Ovary (tissue), 9 donors: ENCODE measurements around the gene ATRNL1. TPM values are rescaled to one million over a fixed set of nuclear protein-coding genes. Genes with fewer than 3 reads are reported as not detected.

ENCODE experiments used
- DNase-seq, 5 donors: peaks; one replicate each; pipeline ENCODE4 v3.0.0-alpha.2; 2019 to 2020
- H3K27ac ChIP-seq, 2 donors: fragments of 200-600 bp; one replicate each; pipeline versions ENCODE4 v1.5.1 to v1.8.0; 2019 to 2022
- H3K27me3 ChIP-seq: fragments of 200-600 bp; one replicate; pipeline ENCODE4 v1.8.0; 2022
- H3K36me3 ChIP-seq: fragments of 200-600 bp; sonication (generic); one replicate; pipeline ENCODE4 v1.5.1; 2019
- H3K4me1 ChIP-seq: one replicate; pipeline ENCODE4 v1.8.1; 2013; ENCODE audit warnings: mild to moderate bottlenecking, moderate library complexity; ENCODE audit not compliant: insufficient read depth
- H3K4me3 ChIP-seq: fragments of 200-600 bp; sonication (generic); one replicate; pipeline ENCODE4 v1.5.1; 2017
- H3K9me3 ChIP-seq, 2 donors: fragments of 200-600 bp in 1 of 2; sonication (generic) in 1 of 2; one replicate each; pipeline versions ENCODE4 v1.5.1 to v1.8.1; 2013 to 2019; ENCODE audit warnings: mild to moderate bottlenecking in 1 of 2, moderate library complexity in 1 of 2
- CTCF ChIP-seq, 3 donors: fragments of 450-650 bp in 2 of 3; fragments of 200-600 bp in 1 of 3; IDR thresholded peaks; one replicate each; pipeline versions ENCODE4 v1.5.1 to v1.8.0; 2016 to 2022; ENCODE audit warnings: antibody characterized with exemption in 3 of 3, mild to moderate bottlenecking in 1 of 3
- EP300 ChIP-seq: sonication (generic); formaldehyde crosslinking; IDR thresholded peaks from one replicate; pipeline ENCODE4 v1.6.1; 2017; ENCODE audit warnings: antibody characterized with exemption
- POLR2A ChIP-seq: fragments of 450-650 bp; IDR thresholded peaks from one replicate; pipeline ENCODE4 v1.6.1; 2017; ENCODE audit warnings: antibody characterized with exemption, mild to moderate bottlenecking, moderate library complexity
- WGBS, 3 donors: extraction: QIAGEN DNeasy Blood & Tissue Kit in 1 of 3; methylation state at CpG; one replicate each; pipeline versions ENCODE4 v1.1.5 to v1.1.7; 2013 to 2017; 5-methylcytosine and 5-hydroxymethylcytosine counted together
- intact Hi-C, 4 donors: fragments of 100-400 bp; cut with DNase I; formaldehyde crosslinking; loops; one replicate each; pipeline versions ENCODE4 v1.11.0 to v1.15.1; 2022 to 2023
- polyA plus RNA-seq, 2 donors: library from polyadenylated mRNA; stranded (reverse); fragments of 200-250 nt in 1 of 2; fragments of 350-450 nt in 1 of 2; fragmentation: Illumina TruSeq in 1 of 2; extraction: RNeasy Lipid Tissue Mini Kit (QIAGEN cat#74804) in 1 of 2; gene quantifications; one replicate each; pipeline ENCODE4 v1.2.3, GENCODE V29; 2013 to 2014
- total RNA-seq, 7 donors: library from RNA; depleted of rRNA in 2 of 7; stranded (reverse); fragments of >200 nt in 2 of 7; fragmentation: NEBNext Ultra II Directional in 3 of 7; extraction: Animal tissue kit (Norgen Biotek cat#: 25700) in 3 of 7; gene quantifications; one replicate each; pipeline versions ENCODE4 v1.1.0 to v1.2.4, GENCODE V29; 2016 to 2023
- donor health status: DM: no; HTN: no; CAD: no; lungs with moderate emphysema.
- donor health status: DM: no; HTN: no; CAD: no.
- donor health status: Bipolar disorder and iron deficiency.
- donor health status: DM: yes; HTN: yes; CAD: no.
- donor health status: DM: no; HTN: no; CAD: no.
- donor health status: DM: yes; HTN: yes; CAD: no.

Gene ATRNL1
- total and polyA plus RNA-seq, 9 donors: 8.1 to 119 (median 77.8) TPM

GRCh38 chr10:115937768-115938056 lies 844.5 kb downstream of the ATRNL1 start:
- H3K27me3 ChIP-seq: no peaks in the 10 kb centered on the region
- H3K4me3 ChIP-seq: no peak overlapping the region
- intact Hi-C loops: no loop called here
- DNase-seq: no peak
- no peak overlapping the region for H3K27ac ChIP-seq
- H3K9me3 ChIP-seq: no peaks in the 10 kb centered on the region
- TF ChIP-seq CTCF (IDR thresholded peaks at IDR 0.05) (no peak), EP300 (no peak), POLR2A (no peak)
- H3K4me1 ChIP-seq: no peaks in the 10 kb centered on the region
- H3K36me3 ChIP-seq: no peaks in the 10 kb centered on the region
- WGBS, 3 donors: 59 to 69% (median 67%) methylated on average over 3 of the region's 3 CpGs

- no peak for TF ChIP-seq POLR2A
- H3K9me3 ChIP-seq: no peaks in the 10 kb centered on the region
- no peaks in the 10 kb centered on the region for H3K27me3 ChIP-seq
- H3K4me3 ChIP-seq: no peak overlapping the region
- no peaks in the 10 kb centered on the region for H3K4me1 ChIP-seq
- no peaks in the 10 kb centered on the region for H3K36me3 ChIP-seq
- no peak for DNase-seq
- intact Hi-C loops: no loop called here
- WGBS, 3 donors: 85 to 89% (median 87%) methylated on average over 7 of the region's 7 CpGs
- no peak overlapping the region for H3K27ac ChIP-seq
Measured at GRCh38 chr10:115939101-115939854, 846.1 kb downstream of the ATRNL1 start.

GRCh38 chr10:115941361-115941771 lies 848.2 kb downstream of the ATRNL1 start:
- TF ChIP-seq CTCF (IDR thresholded peaks at IDR 0.05): no peak
- TF ChIP-seq EP300: no peak
- TF ChIP-seq POLR2A: no peak
- intact Hi-C loops: no loop called here
- Histone ChIP-seq H3K27me3 (no peaks in the 10 kb centered on the region), H3K9me3 (no peaks in the 10 kb centered on the region), H3K36me3 (no peaks in the 10 kb centered on the region), H3K27ac (no peak overlapping the region), H3K4me3 (no peak overlapping the region), H3K4me1 (no peaks in the 10 kb centered on the region)
- no peak for DNase-seq
- WGBS, 3 donors: 7 to 9% (median 7%) methylated on average over 3 of the region's 3 CpGs

- intact Hi-C loops: no loop called here
- Histone ChIP-seq H3K27me3 (no peaks in the 10 kb centered on the region), H3K4me3 (no peak overlapping the region), H3K27ac (no peak overlapping the region), H3K4me1 (no peaks in the 10 kb centered on the region), H3K9me3 (no peaks in the 10 kb centered on the region), H3K36me3 (no peaks in the 10 kb centered on the region)
- TF ChIP-seq POLR2A (no peak), EP300 (no peak), CTCF (IDR thresholded peaks at IDR 0.05) (no peak)
- WGBS, 3 donors: 67 to 74% (median 69%) methylated on average over 4 of the region's 4 CpGs
- DNase-seq: no peak
Measured at GRCh38 chr10:115942101-115942500, 848.9 kb downstream of the ATRNL1 start.

- no peak for DNase-seq
- Histone ChIP-seq H3K36me3 (no peaks in the 10 kb centered on the region), H3K27me3 (no peaks in the 10 kb centered on the region), H3K27ac (no peak overlapping the region), H3K9me3 (no peaks in the 10 kb centered on the region), H3K4me1 (peaks cover 2% of the 10 kb centered on the region), H3K4me3 (no peak overlapping the region)
- intact Hi-C loops: no loop called here
- WGBS, 3 donors: 94 to 96% (median 95%) methylated on average over 6 of the region's 6 CpGs
- TF ChIP-seq POLR2A: no peak
- TF ChIP-seq EP300: no peak
- no peak for TF ChIP-seq CTCF (IDR thresholded peaks at IDR 0.05)
Measured at GRCh38 chr10:115944538-115944937, 851.4 kb downstream of the ATRNL1 start.
